ENCODE results near the gene TTLL1. TPM values are rescaled to one million over a fixed set of nuclear protein-coding genes. Genes with fewer than 3 reads are reported as not detected.

Gene TTLL1
- total RNA-seq, 1 donor from 2014 or later: 5.9 TPM

DNA sequence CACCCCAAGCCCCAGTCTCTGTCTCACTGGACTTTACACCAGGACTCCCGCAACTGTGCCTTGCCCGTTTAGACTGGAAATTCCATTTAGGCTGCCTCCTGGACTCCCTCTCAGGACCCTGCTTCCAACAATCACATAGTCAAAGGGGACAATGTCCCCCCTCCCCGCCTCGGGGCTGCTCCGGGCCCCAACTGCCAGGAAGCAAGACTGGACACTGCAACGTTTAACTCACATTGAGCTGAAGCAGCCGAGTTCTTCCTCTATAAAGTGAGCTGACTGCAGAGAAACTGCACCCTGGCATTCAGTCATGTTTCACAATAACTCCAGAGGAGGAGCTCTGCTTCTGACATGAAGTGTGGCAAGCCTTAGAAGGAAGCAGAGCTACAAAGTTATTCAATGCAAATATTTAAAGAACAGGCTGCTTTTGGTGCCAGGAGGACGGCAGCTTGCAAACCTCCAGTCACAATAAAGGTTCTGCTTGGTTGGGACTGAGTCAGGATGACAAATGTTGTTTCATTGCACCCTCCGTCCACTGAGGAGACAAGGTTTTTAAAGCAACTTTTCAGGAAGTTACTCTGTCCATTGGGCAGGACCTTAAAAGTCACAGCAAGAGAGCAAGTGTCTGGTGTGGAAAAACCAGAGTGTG lies 94.2 kb downstream of the TTLL1 start:
- DNase-seq (ENCODE audit: extremely low spot score in 2 of 2): no peak
- H3K4me1 ChIP-seq: peaks cover 77% of the 10 kb centered on the region
- H3K4me3 ChIP-seq: peak overlapping the region; percentile 5 to 38

DNA sequence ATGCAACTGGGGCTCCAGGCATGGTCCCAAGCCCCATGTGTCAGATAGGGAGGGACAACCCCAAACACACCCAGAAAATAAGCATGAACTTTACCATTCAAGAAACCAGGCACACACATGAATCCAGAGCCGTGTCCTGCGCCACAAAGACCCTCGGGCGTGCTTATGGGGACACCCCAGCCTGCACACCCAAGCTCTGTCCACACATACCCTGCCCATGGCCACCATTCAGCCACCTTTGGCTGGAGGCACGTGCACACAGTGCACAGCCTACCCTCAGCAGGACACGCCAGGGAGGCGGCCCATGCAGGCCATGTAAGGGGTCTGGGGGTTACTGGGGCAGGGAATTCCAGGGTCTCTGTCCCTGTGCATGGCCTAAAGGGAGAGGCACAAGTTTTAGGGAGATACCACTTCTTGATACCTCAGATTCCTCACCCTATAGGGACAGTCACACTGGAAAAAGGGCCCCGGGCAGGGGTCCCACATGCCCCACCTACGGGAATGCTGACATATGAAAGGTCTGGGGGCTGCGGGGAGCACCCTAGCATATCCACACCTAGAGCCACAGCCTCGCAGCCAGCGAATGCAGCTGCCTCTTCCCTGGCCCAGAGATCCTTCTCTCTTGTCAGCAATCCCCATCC lies 94.8 kb downstream of the TTLL1 start:
- Histone ChIP-seq H3K36me3 (no peaks in the 10 kb centered on the region), H3K4me3 (peak overlapping the region; percentile 5 to 38), H3K4me1 (peaks cover 84% of the 10 kb centered on the region), H3K27me3 (no peaks in the 10 kb centered on the region), H3K9me3 (no peaks in the 10 kb centered on the region), H3K27ac (peak overlapping the region; percentile 70)
- TF ChIP-seq POLR2AphosphoS5 (IDR thresholded peaks at IDR 0.05; ENCODE audit: insufficient read depth in 1 of 2, low read depth in 1 of 2) (no peak), POLR2A (IDR thresholded peaks at IDR 0.05) (no peak)
- TF ChIP-seq, protein P1, sequence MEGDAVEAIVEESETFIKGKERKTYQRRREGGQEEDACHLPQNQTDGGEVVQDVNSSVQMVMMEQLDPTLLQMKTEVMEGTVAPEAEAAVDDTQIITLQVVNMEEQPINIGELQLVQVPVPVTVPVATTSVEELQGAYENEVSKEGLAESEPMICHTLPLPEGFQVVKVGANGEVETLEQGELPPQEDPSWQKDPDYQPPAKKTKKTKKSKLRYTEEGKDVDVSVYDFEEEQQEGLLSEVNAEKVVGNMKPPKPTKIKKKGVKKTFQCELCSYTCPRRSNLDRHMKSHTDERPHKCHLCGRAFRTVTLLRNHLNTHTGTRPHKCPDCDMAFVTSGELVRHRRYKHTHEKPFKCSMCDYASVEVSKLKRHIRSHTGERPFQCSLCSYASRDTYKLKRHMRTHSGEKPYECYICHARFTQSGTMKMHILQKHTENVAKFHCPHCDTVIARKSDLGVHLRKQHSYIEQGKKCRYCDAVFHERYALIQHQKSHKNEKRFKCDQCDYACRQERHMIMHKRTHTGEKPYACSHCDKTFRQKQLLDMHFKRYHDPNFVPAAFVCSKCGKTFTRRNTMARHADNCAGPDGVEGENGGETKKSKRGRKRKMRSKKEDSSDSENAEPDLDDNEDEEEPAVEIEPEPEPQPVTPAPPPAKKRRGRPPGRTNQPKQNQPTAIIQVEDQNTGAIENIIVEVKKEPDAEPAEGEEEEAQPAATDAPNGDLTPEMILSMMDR (IDR thresholded peaks at IDR 0.05): no peak
- DNase-seq (ENCODE audit: extremely low spot score in 2 of 2): no peak
- intact Hi-C loops (cut with DNase I): loop anchor here (10.0 kb wide), 1 partner anchor 60 kb away; no protein-coding TSS in a partner anchor

More for the DNA sequence above, 94.2 kb downstream of the TTLL1 start:
- no peaks in the 10 kb centered on the region for H3K27me3 ChIP-seq
- H3K27ac ChIP-seq: peak overlapping the region; percentile 70
- H3K9me3 ChIP-seq: no peaks in the 10 kb centered on the region
- peak in 1 of 2 donors; percentile 6 for TF ChIP-seq POLR2A (IDR thresholded peaks at IDR 0.05)
- peak; percentile 26 to 87 for TF ChIP-seq POLR2AphosphoS5 (IDR thresholded peaks at IDR 0.05; ENCODE audit: insufficient read depth in 1 of 2, low read depth in 1 of 2)
- TF ChIP-seq, protein P1 (IDR thresholded peaks at IDR 0.05): no peak
- intact Hi-C loops (cut with DNase I): loop anchor here (10.0 kb wide), 1 partner anchor 60 kb away; no protein-coding TSS in a partner anchor
- H3K36me3 ChIP-seq: no peaks in the 10 kb centered on the region

DNA sequence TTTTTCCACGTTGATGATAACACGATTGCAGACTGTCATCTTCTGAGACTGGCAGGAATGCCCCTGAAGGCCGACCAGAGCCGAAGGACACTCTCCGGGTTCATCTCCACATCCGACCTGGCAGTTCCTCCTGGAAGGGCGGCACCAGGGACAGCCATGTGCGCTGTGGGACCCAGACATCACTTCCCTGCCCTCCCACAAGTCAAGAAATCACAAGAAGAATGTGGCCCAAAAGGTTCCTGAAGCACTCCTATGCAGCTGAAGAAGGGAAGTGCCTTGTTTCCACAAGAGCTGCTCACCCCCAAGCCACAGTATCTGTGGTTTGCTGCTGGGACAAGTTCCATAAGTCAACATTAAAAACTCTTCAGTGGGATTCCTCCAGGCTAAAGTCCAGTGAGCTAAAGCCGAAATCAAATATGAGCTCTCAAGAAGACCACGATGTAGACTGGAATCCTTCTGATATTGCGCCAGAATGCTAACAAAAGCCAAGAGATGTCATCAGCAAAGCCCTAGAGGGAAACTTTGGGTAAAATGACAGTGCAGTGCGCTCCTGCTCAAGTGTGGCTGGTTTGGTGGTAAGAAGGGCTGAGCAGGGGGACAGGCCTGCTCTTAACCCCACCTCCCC lies 95.4 kb downstream of the TTLL1 start:
- intact Hi-C loops (cut with DNase I): loop anchor here (10.0 kb wide), 1 partner anchor 59 kb away; no protein-coding TSS in a partner anchor

DNA sequence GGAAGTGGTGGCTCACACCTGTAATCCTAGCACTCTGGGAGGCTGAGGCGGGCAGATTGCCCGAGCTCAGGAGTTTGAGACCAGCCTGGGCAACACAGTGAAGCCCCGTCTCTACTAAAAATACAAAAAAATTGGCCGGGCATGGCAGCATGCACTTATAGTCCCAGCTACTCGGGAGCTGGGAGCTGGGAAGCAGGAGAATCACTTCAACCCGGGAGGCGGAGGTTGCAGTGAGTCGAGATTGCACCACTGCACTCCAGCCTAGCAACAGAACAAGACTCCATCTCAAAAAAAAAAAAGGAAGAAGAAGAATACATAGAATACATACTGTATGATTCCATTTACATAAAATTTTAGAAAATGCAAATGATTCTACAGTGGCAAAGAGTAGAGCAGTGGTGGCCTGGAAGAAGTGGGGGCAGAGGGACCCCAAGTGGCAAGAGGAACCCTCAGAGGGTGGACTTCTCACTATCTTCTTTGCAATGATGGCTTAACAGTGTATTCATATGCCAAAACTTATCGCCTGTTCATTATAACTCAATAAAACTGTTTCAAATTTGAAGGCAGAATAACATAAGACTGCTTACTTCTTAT lies 96.2 kb downstream of the TTLL1 start:
- peaks cover 84% of the 10 kb centered on the region for H3K4me1 ChIP-seq
- no peaks in the 10 kb centered on the region for H3K9me3 ChIP-seq
- no peak for DNase-seq (ENCODE audit: extremely low spot score in 2 of 2)
- H3K27ac ChIP-seq: no peak overlapping the region
- no peaks in the 10 kb centered on the region for H3K36me3 ChIP-seq
- H3K27me3 ChIP-seq: no peaks in the 10 kb centered on the region
- H3K4me3 ChIP-seq: no peak overlapping the region
- intact Hi-C loops (cut with DNase I): loop anchor here (10.0 kb wide), 1 partner anchor 58 kb away; no protein-coding TSS in a partner anchor
- TF ChIP-seq POLR2AphosphoS5 (IDR thresholded peaks at IDR 0.05; ENCODE audit: insufficient read depth in 1 of 2, low read depth in 1 of 2) (no peak), POLR2A (IDR thresholded peaks at IDR 0.05) (no peak)
- TF ChIP-seq, protein P1 (IDR thresholded peaks at IDR 0.05): no peak

More for the DNA sequence above, 95.4 kb downstream of the TTLL1 start:
- no peak for DNase-seq (ENCODE audit: extremely low spot score in 2 of 2)
- peaks cover 89% of the 10 kb centered on the region for H3K4me1 ChIP-seq
- no peaks in the 10 kb centered on the region for H3K36me3 ChIP-seq
- H3K27ac ChIP-seq: peak overlapping the region; percentile 70
- peak overlapping the region in 1 of 2 donors; percentile 38 for H3K4me3 ChIP-seq
- TF ChIP-seq POLR2AphosphoS5 (IDR thresholded peaks at IDR 0.05; ENCODE audit: insufficient read depth in 1 of 2, low read depth in 1 of 2) (no peak), POLR2A (IDR thresholded peaks at IDR 0.05) (no peak)
- TF ChIP-seq, protein P1 (IDR thresholded peaks at IDR 0.05): no peak
- no peaks in the 10 kb centered on the region for H3K27me3 ChIP-seq
- no peaks in the 10 kb centered on the region for H3K9me3 ChIP-seq

Data from vagina (tissue), 2 donors.